SK-N-SH treated with all-trans-retinoic acid at 6 μM for 48 hours (cell line): Measurements from ENCODE around the gene ZBTB7C.

Source experiments
- BACH2 ChIP-seq: fragments of 250-450 bp; sonication (Bioruptor Pico); IDR thresholded peaks from 2 replicates; pipeline ENCODE4 v1.9.0; 2021; ENCODE audit warnings: mild to moderate bottlenecking, borderline replicate concordance
- CREB5 ChIP-seq: fragments of 250-450 bp; sonication (Bioruptor Pico); IDR thresholded peaks from 2 replicates; pipeline ENCODE4 v1.5.1; 2020; ENCODE audit warnings: low read depth, mild to moderate bottlenecking, moderate library complexity
- PATZ1 ChIP-seq: fragments of 250-450 bp; sonication (Bioruptor Pico); IDR thresholded peaks from 2 replicates; pipeline ENCODE4 v1.8.0; 2020; ENCODE audit warnings: mild to moderate bottlenecking, moderate library complexity, borderline replicate concordance
- SNAI2 ChIP-seq: fragments of 250-450 bp; sonication (Bioruptor Pico); IDR thresholded peaks from 2 replicates; pipeline ENCODE4 v1.5.0; 2020; ENCODE audit warnings: mild to moderate bottlenecking, moderate library complexity
- ZFP3 ChIP-seq: fragments of 250-450 bp; sonication (Bioruptor Pico); IDR thresholded peaks from 2 replicates; pipeline ENCODE4 v1.5.0; 2020; ENCODE audit warnings: mild to moderate bottlenecking, moderate library complexity

- no peak for TF ChIP-seq SNAI2 (CRISPR knock-in tag)
- TF ChIP-seq BACH2, result no peak
- TF ChIP-seq ZFP3 (CRISPR knock-in tag), result no peak
- no peak for TF ChIP-seq PATZ1
- TF ChIP-seq CREB5 (CRISPR knock-in tag), result no peak
Observed at GRCh38 chr18:48073211-48073930, 335.8 kb downstream of the ZBTB7C start.
